ENCODE data around the gene ATAT1.

Gene ATAT1

DNA sequence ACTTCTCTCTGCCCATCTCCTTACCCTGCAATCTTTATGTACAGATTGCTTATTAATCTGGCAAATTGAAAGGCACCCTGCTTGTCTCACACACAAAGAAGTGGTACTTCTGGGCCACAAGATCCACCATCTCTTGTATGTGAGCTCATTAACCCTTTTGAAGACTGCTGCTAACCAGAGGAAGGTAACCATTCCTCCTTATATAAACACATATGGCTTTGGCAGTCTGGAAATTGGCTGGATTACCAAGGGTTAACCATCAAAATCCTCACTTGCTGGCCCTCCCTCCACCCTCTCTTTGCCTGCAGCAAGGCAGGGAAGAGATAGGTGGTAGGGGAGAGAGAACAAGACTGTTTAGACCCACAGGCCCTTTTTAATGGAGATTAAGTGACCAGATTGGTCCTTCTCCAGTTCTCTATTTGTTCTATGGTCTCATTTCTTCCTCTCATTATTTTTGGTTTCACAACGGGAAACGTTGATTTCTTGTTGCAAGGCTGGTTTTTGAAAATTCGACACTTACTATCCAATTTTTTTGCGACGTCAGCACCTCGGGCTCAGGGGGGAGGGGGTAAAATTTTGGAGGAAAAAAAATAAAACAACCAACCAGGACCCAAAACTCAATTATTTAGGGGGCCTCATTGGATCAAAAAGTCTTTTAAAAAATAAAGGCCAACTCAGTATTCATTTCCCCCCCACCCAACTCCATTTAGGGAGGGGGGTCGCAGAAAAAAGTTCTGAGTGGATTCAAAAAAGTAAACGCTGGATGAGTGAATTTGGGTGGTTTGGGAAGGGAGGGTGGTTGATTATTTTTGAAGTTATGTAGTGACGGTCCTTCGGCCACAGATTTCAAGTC, 10.5 kb upstream of the ATAT1 start:
- H3K27ac Mint-ChIP-seq, result peak overlapping the region; percentile 95
- peaks cover 72% of the 10 kb centered on the region for H3K36me3 Mint-ChIP-seq (ENCODE audit: low read depth)
- H3K9me3 Mint-ChIP-seq, result no peaks in the 10 kb centered on the region
- intact Hi-C loops (cut with micrococcal nuclease), result loop anchor here (1.0 to 5.0 kb wide), 3 partner anchors 45 to 126 kb away; partner anchors contain the start of genes ABCF1, FLOT1 and IER3
- peak overlapping the region; percentile 88 for H3K4me3 Mint-ChIP-seq
- H3K4me1 Mint-ChIP-seq (ENCODE audit: low read depth), result peaks cover 43% of the 10 kb centered on the region
- H3K27me3 Mint-ChIP-seq, result no peaks in the 10 kb centered on the region

DNA sequence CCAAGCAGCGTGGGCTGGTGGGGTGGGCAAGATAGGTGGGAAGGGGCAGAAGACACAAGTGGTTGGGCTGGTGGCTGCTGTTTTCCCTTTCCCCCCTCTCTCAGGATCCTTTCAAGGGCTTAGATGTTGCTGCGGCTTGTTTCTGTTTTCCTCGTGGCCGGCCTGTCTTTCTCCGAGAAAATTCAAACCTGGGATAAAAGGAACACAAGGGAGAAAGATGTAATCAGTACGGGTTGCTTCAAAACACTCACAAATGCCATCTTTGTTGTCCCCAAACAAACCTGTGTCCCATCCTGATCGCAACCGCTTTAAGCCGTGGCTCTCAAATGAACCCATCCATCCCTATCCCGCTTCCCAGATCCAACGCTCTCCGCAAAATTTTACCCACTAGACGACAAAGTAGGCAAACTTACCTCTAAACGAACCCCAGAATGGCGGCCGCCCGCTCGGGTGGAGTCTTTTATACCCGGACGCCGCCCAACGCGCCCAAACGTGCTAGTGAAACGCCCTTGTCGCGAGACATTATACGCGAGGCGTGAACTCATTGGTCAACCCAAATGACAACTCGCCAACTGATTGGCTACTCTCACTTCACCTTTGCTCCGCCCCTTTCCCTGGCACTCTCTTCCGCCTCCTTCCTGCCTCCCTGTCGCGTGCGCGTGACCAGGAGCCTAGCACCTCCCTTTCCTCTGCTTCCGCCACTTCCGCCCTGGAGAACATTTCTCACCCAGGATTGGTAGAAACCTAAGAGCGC, 9.7 kb upstream of the ATAT1 start, which contains the start of gene PPP1R10:
TSS of gene PPP1R10 (minus strand) at position 433 of the 754 bp plus-strand sequence. CDS start 7,299 bp downstream, outside the sequence.
- no peaks in the 10 kb centered on the region for H3K9me3 Mint-ChIP-seq
- peak within 1 kb of the TSS; percentile 88 for H3K4me3 Mint-ChIP-seq
- H3K4me1 Mint-ChIP-seq (ENCODE audit: low read depth), result peaks cover 35% of the 10 kb centered on the region
- peak within 1 kb of the TSS; percentile 95 for H3K27ac Mint-ChIP-seq
- peaks cover 74% of the 10 kb centered on the region for H3K36me3 Mint-ChIP-seq (ENCODE audit: low read depth)
- intact Hi-C loops (cut with micrococcal nuclease), result loop anchor here (1.0 to 5.0 kb wide), 4 partner anchors 61 to 125 kb away; partner anchors contain the start of genes FLOT1, GNL1, IER3 and TUBB
- H3K27me3 Mint-ChIP-seq, result no peaks in the 10 kb centered on the region

DNA sequence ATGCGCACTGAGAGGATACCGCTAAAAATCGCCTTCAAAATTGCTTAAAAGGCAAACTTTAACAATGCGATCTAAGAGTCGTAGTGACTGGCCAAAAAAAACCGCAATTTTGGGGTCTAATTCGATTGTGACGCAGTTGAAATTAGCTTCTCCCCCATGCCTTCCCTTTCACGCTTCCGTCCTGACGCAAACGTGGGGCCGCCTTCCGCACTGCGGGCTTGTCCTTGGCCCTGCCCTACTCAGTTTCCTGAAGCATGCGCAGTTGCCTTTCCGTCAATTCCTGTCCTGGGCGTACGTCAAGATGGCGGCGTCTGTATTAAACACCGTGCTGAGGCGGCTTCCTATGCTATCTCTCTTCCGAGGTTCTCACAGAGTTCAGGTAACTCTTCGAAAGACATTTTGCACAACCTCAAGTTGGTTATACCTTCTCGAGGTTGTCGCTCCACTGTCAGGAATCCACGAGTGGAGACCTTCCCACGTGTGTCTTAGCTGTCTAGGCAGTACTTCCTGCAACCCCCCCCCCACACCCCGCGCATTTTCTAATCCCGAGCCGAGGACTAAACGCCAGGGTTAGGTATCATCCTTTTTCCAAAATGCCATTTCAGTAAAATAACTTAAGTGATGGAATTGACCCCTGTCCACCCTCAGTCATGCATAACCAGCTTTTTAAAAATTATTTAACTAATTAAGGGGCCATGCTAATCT, 9.0 kb upstream of the ATAT1 start, which contains the start of gene MRPS18B:
TSS of gene MRPS18B (plus strand) at position 276 of the 705 bp plus-strand sequence. CDS start at position 302, 26 bp downstream.
- peaks cover 81% of the 10 kb centered on the region for H3K36me3 Mint-ChIP-seq (ENCODE audit: low read depth)
- intact Hi-C loops (cut with micrococcal nuclease), result loop anchor here (1.0 to 5.0 kb wide), 5 partner anchors 9 to 125 kb away; partner anchors contain the start of genes ATAT1, FLOT1, GNL1 and IER3
- peak within 1 kb of the TSS; percentile 95 for H3K27ac Mint-ChIP-seq
- peaks cover 31% of the 10 kb centered on the region for H3K4me1 Mint-ChIP-seq (ENCODE audit: low read depth)
- H3K4me3 Mint-ChIP-seq, result peak within 1 kb of the TSS; percentile 88
- H3K9me3 Mint-ChIP-seq, result no peaks in the 10 kb centered on the region
- no peaks in the 10 kb centered on the region for H3K27me3 Mint-ChIP-seq

DNA sequence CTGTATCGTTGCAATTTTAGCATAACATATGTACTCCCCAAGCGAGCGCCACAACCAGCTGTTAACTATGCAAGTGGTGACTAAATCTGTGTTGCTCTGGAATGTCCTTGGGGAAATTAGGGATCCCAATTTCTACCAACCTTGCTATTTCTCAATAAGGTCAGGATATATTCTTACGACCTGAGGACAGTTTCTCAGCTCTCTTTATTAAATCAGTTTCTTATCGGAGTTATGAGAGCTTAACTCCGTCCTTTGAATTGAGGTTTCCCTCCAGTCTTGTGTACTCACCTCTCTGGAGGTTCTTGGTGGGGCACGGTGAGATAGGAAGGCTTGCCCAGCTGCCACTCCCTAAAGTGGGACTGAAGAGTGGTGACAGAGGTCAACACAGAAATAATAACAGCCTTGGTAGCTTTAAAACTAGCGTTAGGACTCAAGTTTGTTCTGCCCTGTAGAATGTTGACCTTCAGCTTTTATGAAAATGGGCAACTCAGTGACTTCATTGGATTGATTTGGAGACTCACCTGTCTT, 8.3 kb upstream of the ATAT1 start:
- Mint-ChIP-seq H3K4me1 (ENCODE audit: low read depth) (peaks cover 28% of the 10 kb centered on the region), H3K9me3 (no peaks in the 10 kb centered on the region), H3K27ac (peak overlapping the region; percentile 95), H3K27me3 (no peaks in the 10 kb centered on the region), H3K4me3 (peak overlapping the region; percentile 88), H3K36me3 (ENCODE audit: low read depth) (peaks cover 84% of the 10 kb centered on the region)
- intact Hi-C loops (cut with micrococcal nuclease), result loop anchor here (1.0 to 5.0 kb wide), 2 partner anchors 8 to 124 kb away; partner anchors contain the start of genes ATAT1, FLOT1 and IER3

DNA sequence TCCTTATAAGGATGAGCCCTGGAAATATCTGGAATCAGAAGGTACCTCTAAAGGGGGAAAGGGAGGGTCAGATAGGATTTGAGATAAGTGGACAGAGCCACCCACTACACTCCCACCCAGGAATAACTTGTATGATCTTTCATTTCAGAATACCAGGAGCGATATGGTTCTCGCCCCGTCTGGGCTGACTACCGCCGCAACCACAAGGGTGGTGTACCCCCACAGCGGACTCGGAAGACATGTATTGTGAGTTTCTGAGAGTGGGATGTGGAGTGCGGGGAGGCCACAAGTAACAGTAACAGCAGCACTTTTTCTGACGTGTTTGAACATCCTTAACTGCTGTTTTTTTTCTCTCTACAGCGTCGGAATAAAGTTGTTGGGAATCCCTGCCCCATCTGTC, 7.1 kb upstream of the ATAT1 start:
- no peaks in the 10 kb centered on the region for H3K27me3 Mint-ChIP-seq
- H3K36me3 Mint-ChIP-seq (ENCODE audit: low read depth), result peaks cover 84% of the 10 kb centered on the region
- H3K9me3 Mint-ChIP-seq, result no peaks in the 10 kb centered on the region
- no peak overlapping the region for H3K4me3 Mint-ChIP-seq
- peaks cover 19% of the 10 kb centered on the region for H3K4me1 Mint-ChIP-seq (ENCODE audit: low read depth)
- intact Hi-C loops (cut with micrococcal nuclease), result loop anchor here (5.0 kb wide), 1 partner anchor 123 kb away; the partner anchor contains the start of genes FLOT1 and IER3
- peak overlapping the region; percentile 95 for H3K27ac Mint-ChIP-seq

DNA sequence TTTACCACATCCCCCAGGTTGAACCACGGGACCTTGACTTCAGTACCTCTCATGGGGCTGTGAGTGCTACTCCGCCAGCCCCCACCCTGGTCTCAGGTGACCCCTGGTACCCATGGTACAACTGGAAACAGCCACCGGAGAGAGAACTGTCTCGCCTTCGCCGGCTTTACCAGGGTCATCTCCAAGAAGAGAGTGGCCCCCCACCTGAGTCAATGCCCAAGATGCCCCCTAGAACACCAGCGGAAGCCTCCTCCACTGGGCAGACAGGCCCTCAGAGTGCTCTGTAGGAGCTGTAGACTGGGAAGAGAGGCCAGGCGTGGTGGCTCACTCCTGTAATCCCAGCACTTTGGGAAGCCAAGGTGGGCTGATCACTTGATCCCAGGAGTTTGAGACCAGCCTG, 1.2 kb upstream of the ATAT1 start:
- Mint-ChIP-seq H3K9me3 (no peaks in the 10 kb centered on the region), H3K4me3 (no peak overlapping the region), H3K27me3 (no peaks in the 10 kb centered on the region), H3K27ac (peak overlapping the region; percentile 90), H3K36me3 (ENCODE audit: low read depth) (peaks cover 88% of the 10 kb centered on the region), H3K4me1 (ENCODE audit: low read depth) (peaks cover 36% of the 10 kb centered on the region)
- intact Hi-C loops (cut with micrococcal nuclease), result loop anchor here (5.0 kb wide), 1 partner anchor 47 kb away; the partner anchor contains the start of gene DHX16

DNA sequence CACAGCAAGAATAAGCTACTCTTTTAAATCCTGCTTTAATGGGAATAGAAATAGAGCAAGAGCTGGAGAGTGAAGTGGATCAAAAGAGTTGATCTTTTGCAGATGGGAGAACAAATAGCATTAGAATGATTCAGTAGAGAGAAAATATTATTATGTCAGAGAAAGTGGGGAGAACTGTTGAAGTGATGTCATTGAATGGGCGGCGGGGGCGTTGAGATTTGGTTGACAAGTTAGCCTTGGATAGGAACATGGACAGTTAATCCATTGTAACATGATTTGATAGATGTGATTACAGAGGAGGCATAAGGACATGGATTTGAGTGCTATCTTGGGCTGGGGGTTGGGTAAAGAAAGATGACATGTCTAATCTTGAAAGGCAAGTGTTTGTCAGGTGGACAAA, 9.2 kb downstream of the ATAT1 start:
- H3K4me3 Mint-ChIP-seq, result no peak overlapping the region
- peaks cover 6% of the 10 kb centered on the region for H3K4me1 Mint-ChIP-seq (ENCODE audit: low read depth)
- H3K9me3 Mint-ChIP-seq, result no peaks in the 10 kb centered on the region
- H3K27ac Mint-ChIP-seq, result no peak overlapping the region
- H3K36me3 Mint-ChIP-seq (ENCODE audit: low read depth), result peaks cover 41% of the 10 kb centered on the region
- intact Hi-C loops (cut with micrococcal nuclease), result no loop called here
- no peaks in the 10 kb centered on the region for H3K27me3 Mint-ChIP-seq

DNA sequence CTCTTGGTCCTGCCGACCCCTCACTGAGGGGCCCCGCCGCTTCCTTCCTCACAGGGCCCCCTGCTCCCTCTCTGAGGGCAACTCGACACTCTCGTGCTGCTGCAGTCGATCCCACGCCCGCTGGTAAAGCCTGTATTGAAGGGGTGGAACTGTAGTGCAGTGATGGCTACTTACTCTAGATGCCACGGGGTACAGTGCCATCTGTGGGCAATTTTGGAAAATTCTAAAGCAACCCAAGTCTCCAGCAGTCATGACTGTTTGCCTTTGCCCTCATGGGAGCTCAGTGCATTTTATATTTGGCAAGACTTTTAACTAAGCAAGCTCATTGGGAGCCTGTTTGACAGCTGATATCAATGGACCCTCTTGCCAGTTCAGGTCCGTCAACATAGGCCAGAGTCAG, 13.8 kb downstream of the ATAT1 start:
- Mint-ChIP-seq H3K36me3 (ENCODE audit: low read depth) (peaks cover 44% of the 10 kb centered on the region), H3K4me3 (no peak overlapping the region), H3K27ac (no peak overlapping the region), H3K9me3 (no peaks in the 10 kb centered on the region), H3K4me1 (ENCODE audit: low read depth) (peaks cover 26% of the 10 kb centered on the region), H3K27me3 (no peaks in the 10 kb centered on the region)
- intact Hi-C loops (cut with micrococcal nuclease), result no loop called here

DNA sequence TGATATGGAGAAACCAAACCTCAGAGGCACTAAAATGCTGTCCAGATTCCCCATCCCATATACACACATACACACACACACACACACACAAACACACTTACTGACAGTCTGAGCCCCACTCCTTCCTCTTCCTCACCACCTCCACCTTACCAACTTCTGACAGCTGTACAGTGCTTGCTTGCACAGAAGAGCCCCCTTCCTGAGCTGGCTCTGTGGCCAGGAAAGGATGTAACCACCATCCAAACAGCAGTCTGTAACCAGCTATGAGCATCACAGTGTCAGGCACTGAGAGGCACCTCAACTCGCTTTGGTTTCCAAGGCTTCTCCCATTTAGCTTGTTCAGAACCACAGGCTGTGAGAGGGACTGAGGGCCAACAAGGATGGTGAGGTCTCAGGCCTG, 14.4 kb downstream of the ATAT1 start:
- intact Hi-C loops (cut with micrococcal nuclease), result no loop called here
- peaks cover 50% of the 10 kb centered on the region for H3K36me3 Mint-ChIP-seq (ENCODE audit: low read depth)
- H3K4me3 Mint-ChIP-seq, result no peak overlapping the region
- peaks cover 32% of the 10 kb centered on the region for H3K4me1 Mint-ChIP-seq (ENCODE audit: low read depth)
- no peaks in the 10 kb centered on the region for H3K9me3 Mint-ChIP-seq
- no peak overlapping the region for H3K27ac Mint-ChIP-seq
- H3K27me3 Mint-ChIP-seq, result no peaks in the 10 kb centered on the region

DNA sequence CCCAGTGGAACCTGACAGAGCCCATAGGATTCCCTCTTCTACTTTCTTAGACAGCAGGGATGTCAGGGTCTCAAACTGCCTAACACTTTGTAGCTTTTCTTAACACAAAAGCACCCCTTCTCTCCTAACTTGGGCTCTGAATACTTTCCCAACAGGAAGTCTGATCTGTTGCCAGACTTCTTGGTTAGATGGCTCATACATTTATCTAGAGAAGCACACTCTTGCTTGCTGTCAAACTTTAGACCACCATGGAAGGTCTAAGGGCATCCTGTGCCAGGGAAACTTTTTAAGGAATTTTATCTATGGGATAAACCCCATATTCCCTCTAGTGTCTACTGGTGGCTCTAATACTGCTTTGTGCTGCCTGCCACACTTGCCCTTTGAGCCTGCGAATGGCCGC, 17.0 kb downstream of the ATAT1 start:
- no peak overlapping the region for H3K27ac Mint-ChIP-seq
- intact Hi-C loops (cut with micrococcal nuclease), result no loop called here
- H3K9me3 Mint-ChIP-seq, result no peaks in the 10 kb centered on the region

DNA sequence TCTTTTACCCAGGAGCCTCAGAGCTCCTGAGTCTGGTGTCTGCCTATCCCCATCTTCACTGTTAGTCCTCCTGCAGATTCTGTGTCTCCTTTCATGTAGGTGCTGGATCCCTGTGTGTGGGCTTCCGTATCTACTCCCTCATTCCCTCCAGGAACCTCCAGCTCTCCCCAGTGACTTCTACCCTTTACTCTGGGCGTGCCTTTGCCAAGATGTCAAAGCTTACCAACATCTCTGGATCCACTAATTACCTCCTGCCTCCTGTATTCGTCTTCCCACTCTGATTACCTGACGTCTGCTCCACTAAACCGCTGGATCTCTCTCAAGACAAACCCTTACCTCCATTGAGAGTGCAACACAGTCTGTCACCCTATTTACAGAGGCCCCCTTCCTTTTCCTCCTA, 18.1 kb downstream of the ATAT1 start:
- no peaks in the 10 kb centered on the region for H3K9me3 Mint-ChIP-seq
- intact Hi-C loops (cut with micrococcal nuclease), result no loop called here
- H3K27me3 Mint-ChIP-seq, result no peaks in the 10 kb centered on the region
- peak overlapping the region; percentile 62 for H3K27ac Mint-ChIP-seq
- H3K4me3 Mint-ChIP-seq, result no peak overlapping the region
- peaks cover 50% of the 10 kb centered on the region for H3K4me1 Mint-ChIP-seq (ENCODE audit: low read depth)
- peaks cover 56% of the 10 kb centered on the region for H3K36me3 Mint-ChIP-seq (ENCODE audit: low read depth)

More for the DNA sequence above, 17.0 kb downstream of the ATAT1 start:
- Mint-ChIP-seq H3K4me1 (ENCODE audit: low read depth) (peaks cover 39% of the 10 kb centered on the region), H3K36me3 (ENCODE audit: low read depth) (peaks cover 54% of the 10 kb centered on the region), H3K27me3 (no peaks in the 10 kb centered on the region), H3K4me3 (no peak overlapping the region)

DNA sequence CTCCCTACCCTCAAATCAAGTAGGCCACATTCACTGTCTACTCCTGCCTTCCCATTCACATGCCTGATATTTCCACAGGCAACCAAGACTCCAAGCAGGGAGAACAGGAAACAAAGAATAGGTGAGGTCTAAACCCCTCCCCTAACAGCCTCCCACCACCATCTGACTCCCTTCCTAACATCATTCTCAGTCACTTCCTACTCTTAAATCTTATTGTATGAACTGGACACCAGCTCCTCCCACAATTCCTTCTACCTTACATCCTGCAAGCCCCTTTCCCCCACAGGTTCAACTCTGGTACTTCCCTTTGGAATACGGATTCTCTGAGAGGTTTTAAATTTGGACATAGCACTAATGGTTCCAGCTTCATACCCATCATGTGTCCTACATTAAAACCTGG, 19.3 kb downstream of the ATAT1 start:
- Mint-ChIP-seq H3K9me3 (no peaks in the 10 kb centered on the region), H3K27ac (peak overlapping the region; percentile 62), H3K4me1 (ENCODE audit: low read depth) (peaks cover 57% of the 10 kb centered on the region), H3K27me3 (no peaks in the 10 kb centered on the region), H3K36me3 (ENCODE audit: low read depth) (peaks cover 57% of the 10 kb centered on the region), H3K4me3 (no peak overlapping the region)
- intact Hi-C loops (cut with micrococcal nuclease), result no loop called here
